HG03280 (cell line): ENCODE data around the gene CXCL16.

ENCODE experiments used
- ATAC-seq: cut with Tn5 transposase; IDR thresholded peaks from one replicate; pipeline ENCODE4 v1.9.1; 2021; ENCODE audit warnings: mild to moderate bottlenecking, moderate library complexity; ENCODE audit not compliant: unreplicated experiment

The CXCL16 gene

DNA sequence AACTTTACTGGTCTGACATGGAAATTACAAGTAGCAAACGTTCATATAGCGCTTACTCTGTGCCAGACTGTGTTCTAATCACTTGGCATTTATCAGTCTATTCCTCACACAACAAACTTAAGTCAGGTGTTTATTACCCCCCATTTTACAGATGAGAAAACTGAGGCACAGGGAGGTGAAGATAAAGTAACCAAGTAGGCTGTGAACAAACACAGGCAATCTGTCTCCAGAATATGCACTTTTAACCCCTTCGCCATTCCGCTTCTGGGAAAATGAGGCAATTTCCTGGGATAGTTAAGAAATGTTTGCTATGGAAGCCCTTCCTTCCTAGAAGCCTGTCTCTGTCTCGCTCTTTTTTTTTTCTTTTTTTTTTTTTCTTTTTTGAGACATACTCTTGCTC is 12.2 kb upstream of the CXCL16 start:
- no peak for ATAC-seq

DNA sequence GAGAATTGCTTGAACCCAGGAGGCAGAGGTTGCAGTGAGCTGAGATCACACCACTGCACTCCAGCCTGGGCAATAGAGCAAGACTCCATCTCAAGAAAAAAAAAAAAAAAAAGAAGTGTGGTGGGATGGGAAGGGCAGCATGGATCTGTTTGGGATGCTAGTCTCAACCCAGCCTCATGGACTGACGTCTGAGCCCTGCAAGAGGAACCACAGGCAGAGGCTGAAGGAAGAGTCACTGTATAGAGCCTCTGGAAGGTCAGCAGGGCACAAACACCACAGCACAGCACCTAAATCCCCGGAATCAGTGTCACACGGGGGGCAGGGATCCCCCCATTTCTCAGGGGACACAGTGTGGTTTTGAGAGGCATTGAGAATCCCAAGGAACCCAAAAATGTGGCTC is 10.9 kb upstream of the CXCL16 start:
- ATAC-seq, result no peak

DNA sequence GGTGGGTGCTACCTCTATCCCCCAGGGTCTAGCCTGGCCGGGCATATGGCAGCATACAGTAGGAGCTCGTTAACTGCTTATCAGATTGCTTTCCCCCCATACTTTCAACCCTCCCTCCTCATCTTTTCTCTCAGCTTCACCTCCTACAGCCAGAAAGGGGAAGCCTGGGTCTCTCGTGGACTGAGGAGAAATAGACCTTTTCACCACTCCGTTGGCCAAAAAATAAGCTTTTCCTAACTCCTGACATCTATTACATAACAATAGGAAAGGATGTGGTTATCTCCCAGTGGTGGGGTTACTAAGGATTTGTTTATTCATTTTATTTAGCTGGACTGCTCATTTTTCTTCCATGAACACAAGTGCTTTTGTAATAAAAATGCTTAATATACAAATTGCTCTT is 9.0 kb upstream of the CXCL16 start:
- ATAC-seq, result no peak

DNA sequence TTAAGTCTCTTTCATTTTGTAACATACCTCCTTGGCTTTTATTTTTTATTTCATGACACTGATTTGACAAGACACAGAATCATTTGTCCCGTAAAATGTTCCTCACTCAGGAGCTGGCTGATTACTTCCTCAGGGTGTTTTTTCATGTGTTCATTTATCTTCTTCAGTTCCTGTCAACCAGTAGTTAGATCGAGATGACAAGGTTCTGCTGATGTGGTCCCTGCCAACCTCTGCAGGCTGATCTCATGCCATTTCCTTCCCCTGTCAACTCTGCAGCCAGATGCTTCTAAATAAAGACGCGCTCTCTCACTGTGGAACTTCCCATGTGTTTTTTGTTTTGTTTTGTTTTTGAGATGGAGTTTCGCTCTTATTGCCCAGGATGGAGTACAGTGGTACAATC is 8.1 kb upstream of the CXCL16 start:
- no peak for ATAC-seq

DNA sequence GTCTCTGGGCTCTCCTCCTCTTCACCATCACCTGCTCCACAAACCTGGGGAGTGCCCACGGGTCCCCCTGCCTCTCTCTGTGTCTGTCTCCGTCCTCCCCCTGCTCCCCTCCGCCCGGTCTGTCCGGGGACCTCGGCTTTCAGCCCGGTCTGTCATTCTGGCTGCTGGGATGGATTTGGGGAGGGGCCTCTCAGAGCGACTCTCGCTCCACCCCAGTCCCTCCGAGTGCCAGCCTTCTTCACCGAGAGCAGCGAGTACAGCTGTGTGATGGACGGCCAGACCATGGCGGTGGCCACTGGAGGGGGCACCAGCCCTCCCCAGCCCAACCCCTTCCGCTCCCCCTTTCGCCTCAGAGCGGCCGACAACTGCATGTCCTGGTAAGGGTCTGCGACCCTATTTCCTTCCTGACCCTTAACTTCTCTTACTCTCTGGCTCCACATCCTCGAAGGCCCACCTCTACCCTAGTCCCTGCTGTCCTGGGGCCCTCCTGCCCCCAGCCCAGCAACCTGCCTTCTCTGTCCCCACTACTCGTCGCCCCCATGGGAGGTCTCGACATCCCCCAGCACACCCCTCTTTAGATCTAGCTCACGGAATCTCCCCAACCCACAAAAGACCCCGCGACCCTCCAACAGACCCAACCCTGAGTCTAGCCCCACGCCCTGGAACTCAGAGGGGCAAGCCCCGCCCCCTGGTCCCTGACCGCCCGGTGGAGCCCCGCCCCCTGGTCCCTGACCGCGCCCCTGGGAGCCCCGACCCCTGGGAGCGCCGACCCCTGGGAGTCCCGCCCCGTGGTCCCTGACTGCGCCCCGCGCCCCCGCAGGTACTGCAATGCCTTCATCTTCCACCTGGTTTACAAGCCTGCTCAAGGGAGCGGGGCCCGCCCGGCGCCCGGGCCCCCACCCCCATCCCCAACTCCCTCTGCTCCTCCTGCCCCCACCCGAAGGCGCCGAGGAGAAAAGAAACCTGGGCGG is 5.6 kb upstream of the CXCL16 start:
- no peak for ATAC-seq

DNA sequence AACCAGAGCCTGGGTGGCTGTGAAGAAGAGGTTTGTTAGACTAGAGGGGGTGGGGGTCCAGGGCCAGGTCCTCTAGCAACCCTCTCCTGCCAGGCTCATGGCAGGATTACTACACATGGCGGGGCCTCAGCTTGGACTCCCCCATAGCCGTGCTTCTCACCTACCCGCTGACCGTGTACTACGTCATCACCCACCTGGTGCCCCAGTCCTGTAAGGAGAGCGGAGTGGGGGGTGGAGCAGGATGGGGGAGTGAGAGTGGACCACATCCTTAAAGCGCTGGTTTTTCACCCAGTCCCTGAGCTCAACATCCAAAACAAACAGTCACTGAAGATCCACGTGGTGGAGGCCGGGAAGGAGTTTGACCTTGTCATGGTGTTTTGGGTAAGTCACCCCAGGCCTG is 4.2 kb upstream of the CXCL16 start:
- ATAC-seq, result no peak

DNA sequence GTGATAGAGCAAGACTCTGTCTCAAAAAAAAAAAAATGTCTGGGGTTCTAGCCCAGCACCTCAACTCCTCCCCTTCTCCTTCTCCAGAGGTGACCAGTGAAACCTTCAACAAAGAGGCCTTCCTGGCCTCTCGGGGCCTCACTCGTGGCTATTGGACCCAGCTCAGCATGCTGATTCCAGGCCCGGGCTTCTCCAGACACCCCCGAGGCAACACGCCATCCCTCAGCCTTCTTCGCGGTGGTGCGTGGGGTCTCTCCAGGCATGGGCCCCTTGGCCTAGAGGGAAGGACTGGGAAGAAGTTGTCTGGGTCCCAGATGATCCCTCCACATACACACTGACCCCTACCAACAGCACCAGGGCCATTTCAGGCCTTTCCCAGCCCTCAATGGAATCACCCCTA is 3.5 kb upstream of the CXCL16 start:
- no peak for ATAC-seq

DNA sequence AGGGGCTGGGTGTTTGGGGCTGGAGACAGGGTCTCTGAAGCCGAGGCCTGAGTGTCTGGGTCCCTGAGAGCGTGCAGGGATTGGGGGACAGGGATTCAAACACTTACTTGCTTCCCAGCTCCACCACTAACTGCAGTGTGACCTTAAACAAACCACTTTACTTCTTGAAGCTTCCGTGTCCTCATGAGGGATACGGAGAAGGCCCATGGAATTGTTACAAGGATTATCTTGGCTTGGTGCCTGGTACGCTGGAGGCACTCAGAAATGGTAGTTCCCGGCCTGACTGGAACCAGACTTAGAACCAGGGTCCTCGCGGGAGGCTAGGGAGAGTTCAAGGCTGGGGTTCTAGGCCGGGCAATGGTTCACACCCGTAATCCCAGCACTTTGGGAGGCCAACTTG is 2.9 kb upstream of the CXCL16 start:
- ATAC-seq, result no peak

DNA sequence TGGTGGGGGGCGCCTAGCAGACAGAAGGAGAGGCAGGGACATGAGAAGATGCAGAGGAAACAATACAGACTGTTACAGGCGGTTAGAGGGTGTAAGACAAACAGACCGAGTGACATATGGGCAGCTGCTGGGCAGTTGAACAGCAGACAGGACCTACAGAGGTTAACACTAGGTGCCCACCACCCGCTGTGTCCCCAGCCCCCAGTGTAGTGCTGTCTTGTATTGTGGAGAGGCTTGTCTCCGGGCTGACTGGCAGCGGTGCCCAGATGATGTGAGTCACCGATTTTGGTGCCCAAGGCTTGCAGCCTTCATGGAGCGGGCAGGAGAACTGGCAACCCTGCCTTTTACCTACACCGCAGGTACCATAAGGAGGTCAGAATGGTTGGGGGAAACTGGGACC is 2.4 kb upstream of the CXCL16 start:
- no peak for ATAC-seq

DNA sequence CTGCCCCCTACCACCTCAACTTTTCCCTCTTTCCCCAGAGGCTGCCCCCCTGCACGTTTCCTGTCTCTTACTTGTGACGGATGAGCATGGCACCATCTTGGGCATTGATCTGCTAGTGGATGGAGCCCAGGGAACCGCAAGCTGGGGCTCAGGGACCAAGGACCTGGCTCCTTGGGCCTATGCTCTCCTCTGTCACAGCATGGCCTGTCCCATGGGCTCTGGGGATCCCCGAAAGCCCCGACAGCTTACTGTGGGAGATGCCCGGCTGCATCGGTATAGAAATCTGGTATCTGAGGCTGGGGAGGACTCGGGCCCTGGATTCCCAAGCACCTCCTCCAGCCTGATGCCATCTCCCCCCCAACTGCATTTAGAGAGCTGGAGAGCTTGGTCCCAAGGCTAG is 1.8 kb upstream of the CXCL16 start:
- no peak for ATAC-seq

DNA sequence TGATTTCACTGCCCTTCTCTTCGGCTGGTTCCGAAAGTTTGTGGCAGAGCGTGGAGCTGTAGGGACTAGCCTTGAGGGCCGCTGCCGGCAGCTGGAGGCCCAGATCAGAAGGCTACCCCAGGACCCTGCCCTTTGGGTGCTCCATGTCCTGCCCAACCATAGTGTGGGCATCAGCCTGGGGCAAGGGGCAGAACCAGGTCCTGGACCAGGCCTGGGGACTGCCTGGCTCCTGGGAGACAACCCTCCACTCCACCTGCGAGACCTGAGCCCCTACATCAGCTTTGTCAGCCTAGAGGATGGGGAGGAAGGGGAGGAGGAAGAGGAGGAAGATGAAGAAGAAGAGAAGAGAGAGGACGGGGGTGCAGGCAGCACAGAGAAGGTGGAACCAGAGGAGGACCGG is 856 bp upstream of the CXCL16 start:
- no peak for ATAC-seq

DNA sequence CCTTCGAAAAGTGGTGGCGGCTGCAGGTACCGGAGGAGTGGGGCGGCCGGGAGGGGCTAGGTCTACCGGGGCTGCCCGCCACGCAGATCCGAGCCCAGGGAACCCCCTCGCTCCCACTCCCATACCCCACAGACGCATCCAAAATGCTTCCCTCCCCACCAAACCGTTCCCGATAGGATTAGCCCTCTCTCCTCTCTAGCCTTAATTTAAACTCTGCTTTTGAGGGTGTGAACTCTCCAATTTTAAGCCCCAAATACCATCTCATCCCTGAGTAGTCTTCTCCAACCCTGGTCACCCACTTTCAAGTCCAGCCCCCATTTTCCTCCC is 260 bp upstream of the CXCL16 start:
- ATAC-seq, result no peak

DNA sequence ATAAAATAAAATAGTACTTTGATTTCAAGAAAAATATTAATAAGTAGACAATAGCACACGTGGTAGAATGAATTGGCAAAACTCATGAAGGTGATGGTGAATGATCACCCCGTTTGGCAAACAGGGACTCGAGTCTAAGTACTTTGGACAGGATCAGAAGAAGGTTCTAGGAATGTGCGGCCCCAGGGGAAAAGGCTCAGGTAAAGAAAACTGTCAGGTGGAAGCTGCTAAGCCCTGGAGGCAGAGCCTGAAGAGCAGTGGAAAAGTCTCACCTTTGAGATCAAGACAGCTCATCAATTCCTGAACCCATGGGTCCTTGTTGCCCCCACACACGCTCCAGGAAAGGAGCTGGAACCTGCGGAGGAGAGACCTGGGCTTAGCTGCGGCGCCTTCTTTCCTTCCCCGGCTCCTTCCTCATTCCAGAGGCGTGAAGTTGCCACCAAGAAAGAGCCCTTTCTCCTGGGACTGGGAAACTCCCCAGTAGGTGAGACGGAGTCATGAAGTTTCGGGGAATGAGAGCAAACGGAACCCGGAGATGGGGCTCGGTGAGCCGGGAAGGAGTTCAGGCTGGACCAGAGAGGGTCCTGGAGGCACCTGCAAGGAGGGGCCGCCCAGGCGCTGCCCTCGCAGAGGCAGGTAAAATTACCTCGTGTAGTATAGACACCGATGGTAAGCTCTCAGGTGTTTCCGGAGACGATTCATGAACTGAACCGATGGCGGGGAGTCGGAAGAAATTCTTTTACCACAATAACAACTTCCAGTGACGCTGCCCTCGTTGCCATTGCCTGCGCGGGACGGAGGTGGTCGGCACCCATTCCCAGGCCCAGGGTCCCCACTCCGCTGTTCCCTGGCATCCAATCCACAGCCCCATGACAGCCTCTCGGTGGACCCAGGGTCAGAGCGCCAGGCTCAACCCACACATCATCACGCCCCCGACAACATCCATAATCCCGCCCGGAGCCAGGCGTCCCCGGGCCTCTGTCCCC is 1.3 kb downstream of the CXCL16 start:
- no peak for ATAC-seq

DNA sequence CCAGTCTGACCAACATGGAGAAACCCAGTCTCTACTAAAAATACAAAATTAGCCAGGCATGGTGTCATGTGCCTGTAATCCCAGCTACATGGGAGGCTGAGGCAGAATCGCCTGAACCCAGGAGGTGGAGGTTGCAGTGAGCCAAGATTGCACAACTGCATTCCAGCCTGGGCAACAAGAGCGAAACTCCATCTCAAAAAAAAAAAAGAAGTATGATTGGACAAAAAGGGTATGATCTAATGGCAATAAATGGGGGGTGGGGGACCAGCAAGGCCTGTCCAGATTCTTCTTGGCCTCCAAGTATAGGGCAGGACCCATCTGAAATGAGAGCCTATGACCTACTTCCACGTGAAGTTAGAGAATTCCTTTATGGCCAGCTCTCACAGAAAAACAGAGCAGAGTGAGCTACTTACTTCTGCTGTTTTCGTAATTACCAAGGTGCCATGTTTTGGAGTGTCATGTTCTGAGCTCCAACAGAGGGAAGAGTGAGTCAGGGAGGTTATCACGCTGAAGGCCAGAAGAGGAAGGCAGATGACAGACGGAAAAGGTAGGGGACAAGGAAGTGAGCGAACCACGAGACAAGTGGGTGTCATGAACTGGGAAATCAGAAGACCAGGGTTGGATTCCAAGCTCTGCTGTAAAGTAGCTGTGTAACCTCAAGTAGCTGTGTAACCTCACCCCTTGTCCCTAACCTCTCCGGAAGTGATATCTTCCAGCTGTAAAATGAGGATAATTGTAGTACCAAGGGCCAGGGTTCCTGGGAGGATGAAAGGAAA is 3.7 kb downstream of the CXCL16 start:
- ATAC-seq, result no peak

DNA sequence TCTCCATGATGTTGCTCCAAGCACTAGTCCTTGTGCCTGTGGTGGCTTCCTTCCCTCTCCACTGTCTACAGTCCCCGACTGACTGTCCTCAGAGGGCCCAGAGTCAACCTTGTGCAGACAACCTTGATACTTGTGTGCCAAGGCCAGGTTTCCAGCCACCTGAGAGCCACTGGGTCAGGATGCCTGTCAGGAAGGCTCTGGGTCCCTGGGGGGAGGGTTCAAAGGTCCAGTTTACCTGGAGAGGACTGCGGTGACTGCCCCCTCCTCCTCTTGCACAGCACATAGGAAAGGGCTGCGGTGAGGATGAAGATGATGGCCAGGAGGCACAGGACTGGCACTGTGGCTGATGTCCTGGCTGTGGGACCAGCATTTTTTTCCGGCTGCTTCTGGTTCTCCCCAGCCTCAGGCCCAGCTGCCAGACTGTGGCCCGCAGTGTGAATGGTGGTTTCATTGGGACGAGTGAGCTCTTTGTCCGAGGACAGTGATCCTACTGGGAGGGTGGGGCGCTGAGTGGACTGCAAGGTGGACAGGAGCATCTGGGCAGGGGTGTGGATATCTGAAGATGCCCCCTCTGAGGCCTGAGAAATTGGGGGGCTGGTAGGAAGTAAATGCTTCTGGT is 4.8 kb downstream of the CXCL16 start:
- no peak for ATAC-seq

DNA sequence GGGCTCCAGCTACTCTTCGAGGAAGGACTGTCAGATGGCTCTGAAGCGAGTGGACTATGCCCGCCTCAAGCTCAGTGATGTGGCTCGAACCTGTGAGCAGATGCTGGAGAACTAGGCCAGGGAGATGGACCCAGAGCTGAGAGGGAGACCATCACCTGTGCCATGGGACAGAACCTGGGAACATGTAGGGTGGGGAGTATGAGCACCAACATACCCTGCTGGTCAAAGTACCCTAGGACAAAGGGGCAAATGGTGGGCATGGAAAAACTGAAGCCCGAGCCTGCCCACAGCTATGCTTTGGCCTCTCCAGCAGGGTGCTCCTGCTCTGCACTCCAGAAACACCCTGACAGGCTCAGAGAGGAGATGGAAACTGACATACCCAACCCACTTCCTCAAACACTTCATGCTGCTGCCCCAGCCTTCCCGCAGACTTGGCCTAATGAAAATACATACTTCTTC is 6.6 kb downstream of the CXCL16 start:
- no peak for ATAC-seq

DNA sequence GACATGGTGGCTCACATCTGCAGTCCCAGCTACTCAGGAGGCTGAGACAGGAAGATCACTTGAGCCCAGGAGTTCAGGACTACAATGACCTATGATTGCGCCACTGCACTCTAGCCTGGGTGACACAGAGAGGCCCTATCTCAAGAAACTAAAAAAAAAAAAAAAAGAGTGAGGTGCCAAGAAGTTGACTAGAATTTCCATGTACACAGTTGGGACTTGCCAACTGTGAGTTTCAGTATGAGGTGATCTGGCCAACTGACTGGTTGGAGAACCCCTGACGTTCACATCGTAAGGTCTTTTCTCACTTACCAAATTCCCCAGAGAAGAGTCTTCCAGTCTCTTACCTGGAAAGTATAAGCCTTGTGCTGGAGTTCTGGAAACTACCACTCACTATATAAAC is 11.6 kb downstream of the CXCL16 start:
- no peak for ATAC-seq

DNA sequence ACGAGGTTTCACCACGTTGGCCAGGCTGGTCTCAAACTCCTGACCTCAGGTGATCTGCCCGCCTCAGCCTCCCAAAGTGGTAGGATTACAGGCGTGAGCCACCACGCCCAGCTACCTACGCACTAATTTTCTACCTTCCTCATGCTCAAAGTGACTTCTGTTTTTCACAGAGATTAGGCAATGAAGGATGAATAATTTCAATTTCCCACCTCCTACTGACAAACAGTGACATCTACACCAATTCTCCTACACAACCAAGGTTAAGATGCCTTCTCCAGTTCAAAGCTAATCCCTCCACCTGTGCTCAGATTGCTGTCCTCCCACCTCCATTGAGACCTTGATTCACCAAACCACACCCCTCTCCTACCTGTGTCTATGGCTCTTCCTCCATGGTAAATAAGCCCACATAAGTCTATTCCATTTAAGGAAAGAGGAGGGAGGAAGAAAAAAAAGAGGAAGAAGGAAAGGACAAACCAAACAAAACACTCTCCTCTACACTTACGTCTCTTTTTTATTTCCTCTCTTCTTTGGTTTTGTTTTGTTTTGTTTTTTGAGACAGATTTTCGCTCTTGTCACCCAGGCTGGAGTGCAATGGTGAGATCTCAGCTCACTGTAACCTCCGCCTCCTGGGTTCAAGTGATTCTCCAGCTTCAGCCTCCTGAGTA is 13.9 kb downstream of the CXCL16 start:
- no peak for ATAC-seq

DNA sequence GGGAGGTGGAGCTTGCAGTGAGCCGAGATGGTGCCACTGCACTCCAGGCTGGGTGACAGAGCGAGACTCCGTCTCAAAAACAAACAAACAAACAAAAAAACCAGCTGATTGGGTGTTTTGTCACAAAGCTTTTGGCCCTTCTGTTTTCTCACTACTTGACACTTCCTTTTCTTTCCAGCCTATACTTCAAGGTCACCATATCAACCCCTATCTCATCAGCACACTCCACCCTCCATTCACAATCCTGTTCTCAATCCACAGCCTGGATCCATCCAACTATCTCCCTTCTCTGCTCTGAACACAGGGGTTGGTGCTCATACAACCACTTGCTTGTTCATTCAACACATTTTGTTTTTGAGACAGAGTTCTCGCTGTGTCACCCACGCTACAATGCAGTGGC is 15.1 kb downstream of the CXCL16 start:
- no peak for ATAC-seq

DNA sequence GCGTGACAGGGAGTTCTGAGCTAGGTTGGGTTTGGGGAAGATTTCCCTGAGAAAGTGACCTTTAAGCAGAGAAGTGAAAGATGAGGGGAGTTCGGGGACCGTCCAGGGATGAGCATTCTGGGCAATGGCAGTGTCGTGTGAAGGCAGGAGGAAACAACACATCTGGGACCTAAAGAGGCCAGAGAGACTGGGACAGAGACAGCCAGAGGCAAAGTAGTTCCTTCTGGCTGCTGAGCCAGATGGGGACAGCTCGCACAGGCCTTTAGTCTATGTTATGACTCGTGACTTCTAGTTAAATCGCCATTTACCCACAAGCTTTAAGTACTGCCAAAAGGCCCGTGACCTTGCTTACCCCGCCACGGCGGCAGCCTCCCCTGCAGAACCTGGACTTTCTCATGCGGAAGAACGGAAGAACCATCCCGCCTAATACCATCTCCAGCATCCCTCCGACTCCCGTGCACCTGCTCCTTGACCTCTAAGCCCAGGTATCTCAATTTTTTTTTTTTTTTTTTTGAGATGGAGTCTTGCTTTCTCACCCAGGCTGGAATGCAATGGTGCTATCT is 17.0 kb downstream of the CXCL16 start:
- no peak for ATAC-seq
